Sigmoid colon (tissue), 4 donors: ENCODE data around the gene DMBT1.

ENCODE experiments used
- POLR2A ChIP-seq, 2 donors: fragments of 450-650 bp; IDR thresholded peaks; one replicate each; pipeline ENCODE4 v1.6.1; 2016; ENCODE audit warnings: antibody characterized with exemption in 2 of 2, mild to moderate bottlenecking in 2 of 2, moderate library complexity in 2 of 2
- POLR2AphosphoS5 ChIP-seq, 4 donors: sonication (generic); formaldehyde crosslinking; IDR thresholded peaks; one replicate each; pipeline ENCODE4 v1.6.1; 2017; ENCODE audit warnings: antibody characterized with exemption in 4 of 4
- TF ChIP-seq, protein P1 (sequence below), 4 experiments: fragments of 450-650 bp in 3 of 4; fragments of 200-600 bp in 1 of 4; IDR thresholded peaks; one replicate each; pipeline ENCODE4 v1.5.1; 2016 to 2019; ENCODE audit warnings: antibody characterized with exemption in 4 of 4, mild to moderate bottlenecking in 3 of 4, moderate library complexity in 2 of 4

- TF ChIP-seq, protein P1, sequence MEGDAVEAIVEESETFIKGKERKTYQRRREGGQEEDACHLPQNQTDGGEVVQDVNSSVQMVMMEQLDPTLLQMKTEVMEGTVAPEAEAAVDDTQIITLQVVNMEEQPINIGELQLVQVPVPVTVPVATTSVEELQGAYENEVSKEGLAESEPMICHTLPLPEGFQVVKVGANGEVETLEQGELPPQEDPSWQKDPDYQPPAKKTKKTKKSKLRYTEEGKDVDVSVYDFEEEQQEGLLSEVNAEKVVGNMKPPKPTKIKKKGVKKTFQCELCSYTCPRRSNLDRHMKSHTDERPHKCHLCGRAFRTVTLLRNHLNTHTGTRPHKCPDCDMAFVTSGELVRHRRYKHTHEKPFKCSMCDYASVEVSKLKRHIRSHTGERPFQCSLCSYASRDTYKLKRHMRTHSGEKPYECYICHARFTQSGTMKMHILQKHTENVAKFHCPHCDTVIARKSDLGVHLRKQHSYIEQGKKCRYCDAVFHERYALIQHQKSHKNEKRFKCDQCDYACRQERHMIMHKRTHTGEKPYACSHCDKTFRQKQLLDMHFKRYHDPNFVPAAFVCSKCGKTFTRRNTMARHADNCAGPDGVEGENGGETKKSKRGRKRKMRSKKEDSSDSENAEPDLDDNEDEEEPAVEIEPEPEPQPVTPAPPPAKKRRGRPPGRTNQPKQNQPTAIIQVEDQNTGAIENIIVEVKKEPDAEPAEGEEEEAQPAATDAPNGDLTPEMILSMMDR (IDR thresholded peaks at IDR 0.05) = no peak
- TF ChIP-seq POLR2AphosphoS5 (IDR thresholded peaks at IDR 0.05) = no peak
- no peak for TF ChIP-seq POLR2A (IDR thresholded peaks at IDR 0.05)
These were observed 80.4 kb downstream of the DMBT1 start for GRCh38 chr10:122640921-122641320.
